Islet of Langerhans (tissue), 1 donor: ENCODE data around the gene CTNNA3.

Experiments used
- FAIRE-seq: peaks from one replicate; lab custom pipeline; 2011; peaks lifted over from hg19 to GRCh38; lab: Jason Lieb, UNC

The CTNNA3 gene

GRCh38 chr10:67665491-67665890 is 30.5 kb downstream of the CTNNA3 start:
- no peak for FAIRE-seq

GRCh38 chr10:67664942-67665341 is 31.1 kb downstream of the CTNNA3 start:
- FAIRE-seq, result peak; percentile 21

- no peak for FAIRE-seq
These were observed 32.4 kb downstream of the CTNNA3 start for GRCh38 chr10:67663449-67664087.

- FAIRE-seq, result no peak
These were observed 33.6 kb downstream of the CTNNA3 start for GRCh38 chr10:67662415-67662814.

- no peak for FAIRE-seq
These were observed 36.5 kb downstream of the CTNNA3 start for GRCh38 chr10:67659497-67659896.

- FAIRE-seq, result no peak
These were observed 38.2 kb downstream of the CTNNA3 start for GRCh38 chr10:67657775-67658174.

GRCh38 chr10:67650558-67650957 is 45.4 kb downstream of the CTNNA3 start:
- FAIRE-seq, result no peak

- no peak for FAIRE-seq
These were observed 47.3 kb downstream of the CTNNA3 start for GRCh38 chr10:67648613-67649229.

GRCh38 chr10:67630904-67631303 is 65.1 kb downstream of the CTNNA3 start:
- FAIRE-seq, result no peak

GRCh38 chr10:67629461-67629971 is 66.5 kb downstream of the CTNNA3 start:
- FAIRE-seq, result no peak

GRCh38 chr10:67622984-67623383 is 73.0 kb downstream of the CTNNA3 start:
- FAIRE-seq, result no peak

GRCh38 chr10:67622511-67622910 is 73.5 kb downstream of the CTNNA3 start:
- FAIRE-seq, result no peak

- no peak for FAIRE-seq
These were observed 74.2 kb downstream of the CTNNA3 start for GRCh38 chr10:67621834-67622233.

- no peak for FAIRE-seq
These were observed 77.9 kb downstream of the CTNNA3 start for GRCh38 chr10:67618116-67618515.

- no peak for FAIRE-seq
These were observed 83.1 kb downstream of the CTNNA3 start for GRCh38 chr10:67612577-67613537.

GRCh38 chr10:67612176-67612575 is 83.8 kb downstream of the CTNNA3 start:
- no peak for FAIRE-seq

- no peak for FAIRE-seq
These were observed 85.8 kb downstream of the CTNNA3 start for GRCh38 chr10:67609996-67610793.

GRCh38 chr10:67608001-67608400 is 88.0 kb downstream of the CTNNA3 start:
- FAIRE-seq, result no peak

GRCh38 chr10:67607472-67607871 is 88.5 kb downstream of the CTNNA3 start:
- FAIRE-seq, result no peak

GRCh38 chr10:67606572-67606971 is 89.4 kb downstream of the CTNNA3 start:
- no peak for FAIRE-seq

- FAIRE-seq, result no peak
These were observed 92.3 kb downstream of the CTNNA3 start for GRCh38 chr10:67603701-67604100.

GRCh38 chr10:67603086-67603485 is 92.9 kb downstream of the CTNNA3 start:
- no peak for FAIRE-seq
